Neuronal stem cell (in vitro differentiated cells): ENCODE data around the gene INO80B.
A peak's percentile ranks its signal among the peaks of the same experiment; 100 is the strongest.

Source experiments
- DNase-seq: peaks from one replicate; pipeline ENCODE4 v3.0.0-alpha.2; 2013; ENCODE audit warnings: low spot score
- H2AFZ ChIP-seq: one replicate; pipeline ENCODE4 v1.6.1; 2013; ENCODE audit warnings: mild to moderate bottlenecking, low read length, inconsistent platforms
- H2AK5ac ChIP-seq: 2 replicates; pipeline ENCODE4 v1.6.1; 2013; ENCODE audit warnings: low read depth, mild to moderate bottlenecking, inconsistent platforms, low read length, moderate library complexity, mixed read lengths
- H2BK120ac ChIP-seq: 2 replicates; pipeline ENCODE4 v1.6.1; 2013; ENCODE audit warnings: low read depth, mild to moderate bottlenecking, inconsistent platforms, low read length, moderate library complexity, mixed read lengths
- H2BK12ac ChIP-seq: one replicate; pipeline ENCODE4 v1.6.1; 2013; ENCODE audit warnings: low read length, inconsistent platforms
- H2BK15ac ChIP-seq: 2 replicates; pipeline ENCODE4 v1.6.1; 2013; ENCODE audit warnings: mild to moderate bottlenecking, low read length, inconsistent platforms, mixed read lengths
- H2BK5ac ChIP-seq: one replicate; pipeline ENCODE4 v1.6.1; 2013; ENCODE audit warnings: inconsistent platforms, mild to moderate bottlenecking, low read length, moderate library complexity
- H3K14ac ChIP-seq: one replicate; pipeline ENCODE4 v1.6.1; 2013; ENCODE audit warnings: low read length, inconsistent platforms
- H3K18ac ChIP-seq: 2 replicates; pipeline ENCODE4 v1.6.1; 2013; ENCODE audit warnings: low read length, inconsistent platforms
- H3K23ac ChIP-seq: 2 replicates; pipeline ENCODE4 v1.6.1; 2013; ENCODE audit warnings: low read depth, mild to moderate bottlenecking, mixed read lengths, low read length, inconsistent platforms; ENCODE audit not compliant: poor library complexity
- H3K27ac ChIP-seq: replicated peaks from 3 replicates; pipeline ENCODE4 v1.5.1; 2013; ENCODE audit warnings: low read length, inconsistent platforms
- H3K27me3 ChIP-seq, 3 experiments: 2 replicates each; pipeline ENCODE4 v1.6.1; 2013; ENCODE audit warnings: low read length in 3 of 3, mild to moderate bottlenecking in 2 of 3, inconsistent platforms in 1 of 3, low read depth in 1 of 3, mixed read lengths in 1 of 3, moderate library complexity in 1 of 3; ENCODE audit not compliant: control insufficient read depth in 3 of 3, insufficient read depth in 3 of 3
- H3K36me3 ChIP-seq, 2 donors: replicated peaks in 1 of 2; 2 replicates each; pipeline ENCODE4 v1.6.1; 2013; ENCODE audit warnings: low read length in 2 of 2; ENCODE audit not compliant: control insufficient read depth in 2 of 2, insufficient read depth in 2 of 2
- H3K4ac ChIP-seq: 2 replicates; pipeline ENCODE4 v1.6.1; 2013; ENCODE audit warnings: inconsistent platforms, mild to moderate bottlenecking, low read length, moderate library complexity
- H3K4me1 ChIP-seq, 2 donors: 1 replicate in 1 of 2; 2 replicates in 1 of 2; pipeline ENCODE4 v1.6.1; 2013; ENCODE audit warnings: low read length in 2 of 2, low read depth in 1 of 2; ENCODE audit not compliant: control insufficient read depth in 2 of 2, insufficient read depth in 1 of 2
- H3K4me2 ChIP-seq: one replicate; pipeline ENCODE4 v1.6.1; 2013; ENCODE audit warnings: mild to moderate bottlenecking, low read length, inconsistent platforms; ENCODE audit not compliant: insufficient read depth, poor library complexity, severe bottlenecking
- H3K4me3 ChIP-seq, 2 donors: 2 replicates each; pipeline ENCODE4 v1.5.1; 2013; ENCODE audit warnings: low read length in 2 of 2, mild to moderate bottlenecking in 2 of 2, inconsistent platforms in 1 of 2, moderate library complexity in 1 of 2
- H3K79me1 ChIP-seq: one replicate; pipeline ENCODE4 v1.6.1; 2013; ENCODE audit warnings: low read depth, mild to moderate bottlenecking, inconsistent platforms, low read length, moderate library complexity
- H3K9ac ChIP-seq: one replicate; pipeline ENCODE4 v1.6.1; 2013; ENCODE audit warnings: mild to moderate bottlenecking, low read depth, low read length, inconsistent platforms; ENCODE audit not compliant: poor library complexity
- H3K9me3 ChIP-seq, 2 donors: replicated peaks in 1 of 2; 2 replicates each; pipeline versions ENCODE3 to v1.6.1; 2013; ENCODE audit warnings: low read length in 2 of 2, mild to moderate bottlenecking in 2 of 2, inconsistent platforms in 1 of 2, low read depth in 1 of 2, mixed read lengths in 1 of 2, moderate library complexity in 1 of 2; ENCODE audit not compliant: control insufficient read depth in 2 of 2, insufficient read depth in 1 of 2
- H4K8ac ChIP-seq: one replicate; pipeline ENCODE4 v1.6.1; 2013; ENCODE audit warnings: low read depth, mild to moderate bottlenecking, inconsistent platforms, low read length, moderate library complexity
- H4K91ac ChIP-seq: one replicate; pipeline ENCODE4 v1.6.1; 2013; ENCODE audit warnings: low read length, low read depth, mild to moderate bottlenecking, inconsistent platforms; ENCODE audit not compliant: poor library complexity
- WGBS, 2 donors: extraction: QIAGEN DNeasy Blood & Tissue Kit; methylation state at CpG; one replicate each; pipeline ENCODE4 v1.1.7; 2013; ENCODE audit warnings: missing lambda C conversion rate in 2 of 2, mixed read lengths in 1 of 2; ENCODE audit not compliant: insufficient read length in 2 of 2, insufficient replicate concordance in 1 of 2; ENCODE audit errors: extremely low coverage in 2 of 2; 5-methylcytosine and 5-hydroxymethylcytosine counted together

The INO80B gene

GRCh38 chr2:74444498-74445318 is 10.2 kb upstream of the INO80B start:
- Histone ChIP-seq H2AFZ (peak overlapping the region; percentile 61), H3K18ac (no peak overlapping the region), H3K4me3 (no peak overlapping the region), H4K91ac (no peak overlapping the region), H2BK5ac (no peak overlapping the region), H3K14ac (no peak overlapping the region), H3K9me3 (peaks cover 0 to 2% of the 10 kb centered on the region in 2 donors), H3K27me3 (peaks cover 0 to 15% (median 4%) of the 10 kb centered on the region in 3 experiments), H3K79me1 (peaks cover under 1% of the 10 kb centered on the region), H3K4ac (no peak overlapping the region), H3K23ac (no peak overlapping the region), H2BK120ac (no peak overlapping the region), H3K4me2 (no peak overlapping the region), H3K9ac (no peak overlapping the region), H4K8ac (no peak overlapping the region), H2AK5ac (no peak overlapping the region), H2BK12ac (no peak overlapping the region), H3K27ac (no peak overlapping the region), H2BK15ac (no peak overlapping the region), H3K36me3 (no peaks in the 10 kb centered on the region), H3K4me1 (peaks cover 3% of the 10 kb centered on the region in 2 donors)
- no CpG with 5 or more reads among the region's 5 CpGs for WGBS, 2 donors
- no peak for DNase-seq

- H3K4me2 ChIP-seq = no peak overlapping the region
- no peak overlapping the region for H4K91ac ChIP-seq
- no peaks in the 10 kb centered on the region for H3K36me3 ChIP-seq
- no peaks in the 10 kb centered on the region for H3K79me1 ChIP-seq
- no peak overlapping the region for H2AK5ac ChIP-seq
- no peak for DNase-seq
- H3K4me1 ChIP-seq = no peaks in the 10 kb centered on the region
- peaks cover 0 to 2% of the 10 kb centered on the region in 2 donors for H3K9me3 ChIP-seq
- H3K14ac ChIP-seq = no peak overlapping the region
- H2AFZ ChIP-seq = no peak overlapping the region
- no peak overlapping the region for H4K8ac ChIP-seq
- H3K4ac ChIP-seq = no peak overlapping the region
- no peak overlapping the region for H2BK12ac ChIP-seq
- no peak overlapping the region for H3K27ac ChIP-seq
- no CpG with 5 or more reads among the region's 5 CpGs for WGBS, 2 donors
- H2BK5ac ChIP-seq = no peak overlapping the region
- H3K27me3 ChIP-seq = peaks cover 0 to 8% (median 6%) of the 10 kb centered on the region in 3 experiments
- H3K9ac ChIP-seq = no peak overlapping the region
- H3K4me3 ChIP-seq = no peak overlapping the region
- no peak overlapping the region for H3K18ac ChIP-seq
- no peak overlapping the region for H2BK120ac ChIP-seq
- no peak overlapping the region for H2BK15ac ChIP-seq
- H3K23ac ChIP-seq = no peak overlapping the region
These were observed 7.5 kb upstream of the INO80B start for GRCh38 chr2:74447230-74447999.

- Histone ChIP-seq H4K91ac (no peak overlapping the region), H3K9ac (no peak overlapping the region), H2BK5ac (no peak overlapping the region), H3K4me3 (no peak overlapping the region), H4K8ac (no peak overlapping the region), H2BK15ac (no peak overlapping the region), H3K14ac (no peak overlapping the region), H3K27me3 (peaks cover 0 to 8% (median 0%) of the 10 kb centered on the region in 3 experiments), H3K4ac (no peak overlapping the region), H3K36me3 (no peaks in the 10 kb centered on the region), H2AK5ac (no peak overlapping the region), H3K4me1 (no peaks in the 10 kb centered on the region), H3K79me1 (no peaks in the 10 kb centered on the region), H3K18ac (no peak overlapping the region), H3K9me3 (no peaks in the 10 kb centered on the region), H3K4me2 (no peak overlapping the region), H3K27ac (no peak overlapping the region), H2AFZ (no peak overlapping the region), H2BK12ac (no peak overlapping the region), H3K23ac (no peak overlapping the region), H2BK120ac (no peak overlapping the region)
- WGBS, 2 donors = no CpG with 5 or more reads among the region's 2 CpGs
- DNase-seq = no peak
These were observed 6.1 kb upstream of the INO80B start for GRCh38 chr2:74448771-74449170.

GRCh38 chr2:74450570-74451190 is 4.2 kb upstream of the INO80B start:
- H3K79me1 ChIP-seq = no peaks in the 10 kb centered on the region
- H4K91ac ChIP-seq = no peak overlapping the region
- no peak overlapping the region for H3K4me2 ChIP-seq
- no peaks in the 10 kb centered on the region for H3K36me3 ChIP-seq
- H3K4me3 ChIP-seq = no peak overlapping the region
- H3K4me1 ChIP-seq = peaks cover 2 to 4% of the 10 kb centered on the region in 2 donors
- no peak overlapping the region for H2AFZ ChIP-seq
- no peak overlapping the region for H3K27ac ChIP-seq
- H3K23ac ChIP-seq = no peak overlapping the region
- peaks cover 0 to 8% (median 0%) of the 10 kb centered on the region in 3 experiments for H3K27me3 ChIP-seq
- H2BK15ac ChIP-seq = no peak overlapping the region
- H3K14ac ChIP-seq = no peak overlapping the region
- no peak overlapping the region for H2BK120ac ChIP-seq
- no peak overlapping the region for H2BK12ac ChIP-seq
- no peak overlapping the region for H2AK5ac ChIP-seq
- no peaks in the 10 kb centered on the region for H3K9me3 ChIP-seq
- no peak overlapping the region for H3K18ac ChIP-seq
- no peak for DNase-seq
- H2BK5ac ChIP-seq = no peak overlapping the region
- no CpG with 5 or more reads among the region's 3 CpGs for WGBS, 2 donors
- no peak overlapping the region for H3K9ac ChIP-seq
- no peak overlapping the region for H4K8ac ChIP-seq
- H3K4ac ChIP-seq = no peak overlapping the region
